Superior temporal gyrus (tissue), 1 donor: Measurements from ENCODE around the gene OTOP2.

ENCODE experiments used
- DNase-seq: peaks from one replicate; pipeline ENCODE4 v3.0.0-alpha.2; 2016; ENCODE audit errors: extremely low spot score

Gene OTOP2

DNA sequence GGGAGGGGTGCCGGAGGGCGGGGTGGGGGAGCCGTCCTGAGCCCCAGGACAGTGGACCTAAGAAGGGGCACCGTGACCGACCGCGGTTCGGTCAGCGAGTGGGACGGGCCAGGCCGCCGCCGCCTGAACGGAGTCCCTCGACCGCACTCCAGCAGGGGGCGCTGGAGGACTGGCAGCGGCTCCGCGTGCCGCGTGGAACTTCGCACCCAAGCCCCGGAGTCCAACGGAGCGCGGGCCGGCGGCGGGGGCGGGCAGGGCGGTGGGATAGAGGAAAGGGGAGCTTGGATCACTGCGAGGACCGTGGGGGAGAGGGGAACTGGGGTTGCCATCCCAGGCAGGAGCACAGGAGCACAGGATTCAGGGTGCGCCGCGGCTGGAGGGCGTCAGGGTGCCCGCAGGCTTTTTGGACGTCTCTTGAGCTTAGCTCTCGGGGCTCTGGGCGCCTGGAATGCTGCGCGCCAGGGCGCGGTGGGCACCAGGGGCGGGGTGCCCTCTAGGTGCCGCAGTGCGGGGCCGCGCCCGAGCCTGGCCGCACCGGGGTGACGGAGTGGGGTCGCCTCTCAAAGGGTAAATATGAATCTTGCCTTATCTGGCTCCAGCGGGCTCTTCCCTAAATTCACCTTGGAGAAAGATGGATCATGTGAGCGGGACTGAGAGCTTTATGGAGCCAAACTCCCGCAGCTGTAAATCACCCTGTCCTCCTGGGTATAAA lies 379 bp upstream of the OTOP2 start:
- peak; percentile 33 for DNase-seq

GRCh38 chr17:74925242-74925641 lies 1.2 kb downstream of the OTOP2 start:
- DNase-seq = no peak

DNA sequence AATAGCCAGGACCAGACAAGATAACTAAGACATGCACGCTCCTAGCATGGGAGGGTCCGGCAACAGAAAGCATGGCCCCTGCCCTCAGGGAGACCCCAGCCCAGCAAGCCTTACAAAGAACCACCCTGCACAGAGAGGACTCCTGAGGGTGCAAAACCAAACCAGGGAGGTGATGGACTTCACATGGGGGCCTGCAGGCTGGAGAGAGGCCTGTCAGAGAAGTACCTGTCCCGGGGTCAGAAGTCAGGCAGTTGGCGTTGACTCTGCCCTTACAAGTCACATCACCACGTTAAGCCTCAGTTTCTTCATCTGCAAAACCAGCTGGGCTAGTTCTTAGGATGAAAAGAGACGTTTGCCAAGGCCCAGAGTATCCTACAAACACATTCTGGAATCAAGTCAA lies 4.7 kb downstream of the OTOP2 start:
- DNase-seq = no peak

- DNase-seq = no peak
These were observed 6.5 kb downstream of the OTOP2 start for GRCh38 chr17:74930535-74931036.

DNA sequence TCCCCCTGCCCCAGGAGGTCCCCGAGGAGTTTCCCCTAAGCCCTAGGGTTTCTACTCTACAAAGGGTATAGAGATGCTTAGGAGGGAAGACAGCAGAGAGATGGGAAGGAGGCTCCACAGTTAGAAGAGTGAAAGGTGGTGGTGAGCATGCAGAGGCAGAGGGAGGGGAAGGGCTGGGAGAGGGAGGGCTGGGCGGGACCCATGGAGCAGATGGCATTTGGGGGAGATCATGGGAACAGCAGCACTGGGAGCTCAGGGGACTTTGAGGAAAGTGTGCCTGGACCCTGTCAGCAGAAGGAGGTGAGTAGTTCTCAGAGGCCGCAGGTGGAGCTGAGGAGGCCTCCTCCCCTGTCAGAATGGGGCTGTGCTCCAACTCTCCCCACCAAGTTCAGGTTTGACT lies 11.0 kb downstream of the OTOP2 start:
- no peak for DNase-seq

- no peak for DNase-seq
These were observed 11.8 kb downstream of the OTOP2 start, which contains the start of gene OTOP3 for GRCh38 chr17:74935585-74936469. Gene OTOP3, plus strand, starts transcription at chr17:74935898. Its CDS starts 24 bp downstream, at chr17:74935922.

GRCh38 chr17:74936470-74936799 lies 12.4 kb downstream of the OTOP2 start:
- DNase-seq = no peak

DNA sequence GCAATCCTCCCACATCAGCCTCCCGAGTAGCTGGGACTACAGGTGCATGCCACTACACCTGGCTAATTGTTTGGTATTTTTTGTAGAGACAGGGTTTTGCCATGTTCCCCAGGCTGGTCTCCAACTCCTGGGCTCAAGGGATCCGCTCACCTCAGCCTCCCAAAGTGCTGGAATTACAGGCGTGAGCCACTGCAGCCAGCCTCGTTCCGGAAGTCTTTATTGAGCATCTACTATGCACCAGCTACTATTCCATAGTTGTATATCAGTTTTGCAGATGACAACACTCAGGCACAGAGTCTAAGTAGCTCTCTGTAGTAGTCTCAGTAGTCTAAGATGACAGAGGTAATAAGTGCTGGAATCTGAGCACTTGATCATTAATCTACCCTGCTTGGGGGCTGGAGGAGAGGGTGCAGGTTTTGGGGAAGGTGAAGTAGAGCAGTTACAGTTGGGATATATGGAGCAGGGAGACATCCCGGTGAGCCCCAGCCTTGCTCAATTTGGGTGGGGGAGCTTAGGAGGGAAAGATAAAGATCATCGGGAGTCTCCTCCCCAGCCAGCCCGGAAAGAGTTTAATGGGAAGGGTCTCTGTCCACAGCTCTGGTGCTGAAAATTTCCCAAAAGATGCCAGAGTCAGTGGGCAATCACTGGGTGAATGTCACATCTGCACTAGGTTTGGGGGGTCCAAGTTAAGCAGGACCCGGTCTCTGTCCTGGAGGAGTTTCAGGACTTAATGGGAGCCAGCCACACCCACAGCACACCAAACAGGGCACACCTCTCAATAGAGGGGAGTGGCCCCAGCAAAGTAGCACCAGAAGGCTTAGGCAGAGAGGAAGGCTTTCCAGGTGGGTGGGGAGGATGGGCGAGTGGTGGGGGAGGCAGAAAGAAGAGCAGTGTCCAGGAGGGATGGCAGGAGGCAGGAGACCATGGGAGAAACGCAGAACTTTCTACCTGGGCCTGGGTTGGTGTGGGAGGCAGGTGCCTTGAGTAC lies 13.3 kb downstream of the OTOP2 start:
- DNase-seq = no peak

- DNase-seq = no peak
These were observed 14.3 kb downstream of the OTOP2 start for GRCh38 chr17:74938194-74938950.

DNA sequence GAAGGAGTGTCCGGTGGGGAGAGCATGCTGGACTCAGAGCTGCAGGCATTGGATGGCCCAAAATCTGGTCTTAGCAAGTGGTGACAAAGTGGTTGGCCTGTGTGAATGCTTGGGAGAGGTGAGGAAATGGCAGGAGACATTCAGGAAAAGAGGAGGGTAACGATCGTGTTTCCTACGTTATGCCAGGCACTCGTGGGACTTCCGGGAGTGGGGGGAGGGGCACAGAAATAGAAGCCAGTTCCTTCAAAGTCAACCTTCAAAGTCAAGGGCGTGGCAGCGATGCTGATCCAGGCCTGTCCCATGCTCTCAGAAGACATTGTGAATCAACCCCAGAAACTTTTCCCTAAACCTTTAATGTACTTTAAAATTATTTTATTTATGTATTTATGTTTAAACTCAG lies 15.5 kb downstream of the OTOP2 start:
- no peak for DNase-seq

- no peak for DNase-seq
These were observed 17.2 kb downstream of the OTOP2 start for GRCh38 chr17:74941128-74941725.

DNA sequence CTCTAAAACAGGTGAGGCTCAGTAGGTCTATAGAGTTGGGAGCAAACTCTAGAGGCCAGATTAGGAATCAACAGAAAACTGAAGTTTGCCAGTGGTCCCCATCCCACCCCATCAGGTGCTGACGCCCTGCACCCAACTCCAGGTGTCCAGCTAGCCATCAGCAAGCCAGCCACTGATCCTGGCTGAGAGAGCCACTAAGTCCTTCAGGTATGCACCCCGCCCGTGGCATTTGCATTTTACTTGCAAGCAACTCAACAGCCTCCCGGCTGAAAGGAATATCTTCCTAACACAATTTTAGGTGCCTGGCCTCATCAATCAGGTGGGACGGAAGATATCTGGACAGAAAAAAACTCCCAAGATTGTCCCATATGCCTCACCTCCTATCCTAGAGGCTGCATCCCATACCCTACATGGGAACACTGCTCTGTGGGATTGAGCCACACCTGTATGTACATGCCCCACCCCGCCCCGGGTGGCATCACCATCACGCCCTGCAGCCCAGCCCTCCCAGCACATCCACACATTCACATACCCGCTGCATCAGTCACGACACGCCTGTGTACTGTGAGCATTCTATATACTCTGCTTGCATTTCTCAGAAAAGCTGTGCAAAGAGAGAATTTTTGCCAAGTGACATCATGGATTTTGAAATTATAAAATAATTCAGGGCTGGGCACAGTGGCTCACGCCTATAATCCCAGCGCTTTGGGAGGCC lies 19.9 kb downstream of the OTOP2 start:
- DNase-seq = no peak

DNA sequence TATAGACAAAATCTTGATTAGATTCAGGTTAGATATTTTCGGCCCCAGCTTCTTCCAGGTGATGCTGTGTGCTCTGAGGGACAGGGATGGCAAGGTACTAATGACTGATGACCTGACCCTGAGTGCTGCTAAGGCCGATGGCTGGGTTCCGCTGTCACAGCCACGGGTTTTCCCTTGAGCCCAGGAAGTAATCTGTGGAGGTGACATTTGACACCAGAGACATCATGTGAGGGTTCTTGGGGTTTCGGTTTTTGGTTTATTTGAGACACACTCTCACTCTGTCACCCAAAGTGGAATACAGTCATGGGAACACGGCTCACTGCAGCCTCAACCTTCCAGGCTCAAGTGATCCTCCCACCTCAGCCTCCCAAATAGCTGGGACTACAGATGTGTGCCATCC lies 21.5 kb downstream of the OTOP2 start:
- no peak for DNase-seq

- no peak for DNase-seq
These were observed 22.6 kb downstream of the OTOP2 start for GRCh38 chr17:74946641-74947040.

- no peak for DNase-seq
These were observed 23.1 kb downstream of the OTOP2 start for GRCh38 chr17:74947041-74947754.

- no peak for DNase-seq
These were observed 25.5 kb downstream of the OTOP2 start for GRCh38 chr17:74949455-74950115.

- no peak for DNase-seq
These were observed 26.1 kb downstream of the OTOP2 start for GRCh38 chr17:74950207-74950606.

GRCh38 chr17:74951065-74951464 lies 27.0 kb downstream of the OTOP2 start:
- no peak for DNase-seq
